ENCODE results near the gene CALCOCO1. TPM values are rescaled to one million over a fixed set of nuclear protein-coding genes. Genes with fewer than 3 reads are reported as not detected.

The CALCOCO1 gene, protein sequence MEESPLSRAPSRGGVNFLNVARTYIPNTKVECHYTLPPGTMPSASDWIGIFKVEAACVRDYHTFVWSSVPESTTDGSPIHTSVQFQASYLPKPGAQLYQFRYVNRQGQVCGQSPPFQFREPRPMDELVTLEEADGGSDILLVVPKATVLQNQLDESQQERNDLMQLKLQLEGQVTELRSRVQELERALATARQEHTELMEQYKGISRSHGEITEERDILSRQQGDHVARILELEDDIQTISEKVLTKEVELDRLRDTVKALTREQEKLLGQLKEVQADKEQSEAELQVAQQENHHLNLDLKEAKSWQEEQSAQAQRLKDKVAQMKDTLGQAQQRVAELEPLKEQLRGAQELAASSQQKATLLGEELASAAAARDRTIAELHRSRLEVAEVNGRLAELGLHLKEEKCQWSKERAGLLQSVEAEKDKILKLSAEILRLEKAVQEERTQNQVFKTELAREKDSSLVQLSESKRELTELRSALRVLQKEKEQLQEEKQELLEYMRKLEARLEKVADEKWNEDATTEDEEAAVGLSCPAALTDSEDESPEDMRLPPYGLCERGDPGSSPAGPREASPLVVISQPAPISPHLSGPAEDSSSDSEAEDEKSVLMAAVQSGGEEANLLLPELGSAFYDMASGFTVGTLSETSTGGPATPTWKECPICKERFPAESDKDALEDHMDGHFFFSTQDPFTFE
- total RNA-seq (2013) = 156 TPM
- polyA plus RNA-seq (100 to 1,000 TPM in 1 of 3 donors, 10 to 100 TPM in 2; 60.1 to 238 (median 69.6) TPM), polyA minus RNA-seq (60.8 and 71.2 TPM in 2 replicates), total RNA-seq (14.5 to 69.8 (median 58.4) reads per million in 11 experiments)

DNA sequence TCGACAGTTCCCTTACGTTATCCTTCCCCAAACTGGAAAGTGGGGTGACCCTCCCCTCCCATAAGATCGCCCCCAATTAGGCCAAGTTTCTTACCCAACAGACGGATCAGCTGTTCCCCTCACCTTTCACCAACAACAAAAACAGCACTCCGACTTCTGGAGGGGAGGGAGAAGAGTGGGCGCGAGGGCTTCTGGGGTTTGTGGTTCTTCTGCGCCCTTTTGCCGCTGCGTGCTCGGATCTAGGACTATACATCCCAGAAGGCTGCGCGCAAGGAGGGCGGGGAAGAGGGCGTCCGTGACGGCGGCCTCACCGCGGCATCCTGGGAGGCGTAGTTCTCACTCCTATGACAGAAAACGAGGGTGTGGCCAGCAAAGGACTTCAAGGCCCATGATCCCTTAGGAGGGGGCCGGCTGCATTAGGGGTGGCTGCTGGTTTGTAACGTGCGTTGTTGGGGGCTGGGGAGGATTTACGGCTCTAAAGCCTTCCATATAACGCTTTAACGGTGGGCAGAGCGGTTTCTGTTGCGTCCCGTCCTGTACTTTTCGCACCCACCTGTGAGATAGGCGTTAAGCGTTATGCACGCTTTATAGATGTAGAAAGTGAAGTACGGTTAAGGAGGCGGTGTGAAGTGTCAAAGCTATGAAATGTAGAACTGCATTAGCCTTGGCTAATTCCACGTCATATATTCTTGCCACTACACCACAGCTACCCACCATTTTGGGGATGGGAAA lies at the start of gene CALCOCO1:
Gene CALCOCO1 (minus strand): TSS at position 143 of the 732 bp plus-strand sequence. CDS start 2,210 bp downstream, outside the sequence.
- Histone ChIP-seq H3K79me2 (ENCODE audit: insufficient read depth, low read length) (no peaks in the 10 kb centered on the region), H3K4me2 (replicated peaks; ENCODE audit: extremely low read depth, low read length, poor library complexity, severe bottlenecking) (peak within 1 kb of the TSS; percentile 96), H3K27me3 (ENCODE audit: control insufficient read depth in 2 of 2, insufficient read depth in 2 of 2, low read length in 2 of 2) (peaks cover 0 to 2% of the 10 kb centered on the region in 2 donors), H2AFZ (ENCODE audit: insufficient read depth, low read depth, low read length, poor library complexity, severe bottlenecking) (peak within 1 kb of the TSS; percentile 93), H4K20me1 (ENCODE audit: insufficient read depth, low read length) (peaks cover 17% of the 10 kb centered on the region), H3K9ac (ENCODE audit: insufficient read depth, low read length, poor library complexity, severe bottlenecking) (peak within 1 kb of the TSS; percentile 67), H3K36me3 (replicated peaks in 1 of 2; ENCODE audit: control insufficient read depth in 1 of 2, insufficient read depth in 2 of 2, low read length in 2 of 2) (peaks cover 22 to 29% of the 10 kb centered on the region in 2 donors), H3K4me3 (replicated peaks in 1 of 3; ENCODE audit: low read depth in 2 of 3, low read length in 3 of 3) (peak within 1 kb of the TSS; percentile 62 to 98 (median 62)), H3K27ac (ENCODE audit: low read depth in 1 of 2, low read length in 2 of 2) (peak within 1 kb of the TSS in 1 of 2 donors; percentile 81), H3K4me1 (ENCODE audit: control insufficient read depth in 1 of 2, insufficient read depth in 2 of 2, low read length in 2 of 2) (peaks cover 16 to 20% of the 10 kb centered on the region in 2 donors), H3K9me3 (replicated peaks in 1 of 2; ENCODE audit: control insufficient read depth in 1 of 2, insufficient read depth in 1 of 2, low read length in 2 of 2) (no peaks in the 10 kb centered on the region)
- Mint-ChIP-seq H3K36me3 (peaks cover 30 to 31% of the 10 kb centered on the region in 2 donors), H3K4me1 (peaks cover 15% of the 10 kb centered on the region), H3K9me3 (no peaks in the 10 kb centered on the region), H3K4me3 (peak within 1 kb of the TSS; percentile 96 to 97), H3K27ac (peak within 1 kb of the TSS; percentile 61 to 97 (median 92)), H3K27me3 (ENCODE audit: low read depth in 3 of 3) (peaks cover 4 to 13% (median 5%) of the 10 kb centered on the region in 3 donors)
- TF ChIP-seq, protein P1, sequence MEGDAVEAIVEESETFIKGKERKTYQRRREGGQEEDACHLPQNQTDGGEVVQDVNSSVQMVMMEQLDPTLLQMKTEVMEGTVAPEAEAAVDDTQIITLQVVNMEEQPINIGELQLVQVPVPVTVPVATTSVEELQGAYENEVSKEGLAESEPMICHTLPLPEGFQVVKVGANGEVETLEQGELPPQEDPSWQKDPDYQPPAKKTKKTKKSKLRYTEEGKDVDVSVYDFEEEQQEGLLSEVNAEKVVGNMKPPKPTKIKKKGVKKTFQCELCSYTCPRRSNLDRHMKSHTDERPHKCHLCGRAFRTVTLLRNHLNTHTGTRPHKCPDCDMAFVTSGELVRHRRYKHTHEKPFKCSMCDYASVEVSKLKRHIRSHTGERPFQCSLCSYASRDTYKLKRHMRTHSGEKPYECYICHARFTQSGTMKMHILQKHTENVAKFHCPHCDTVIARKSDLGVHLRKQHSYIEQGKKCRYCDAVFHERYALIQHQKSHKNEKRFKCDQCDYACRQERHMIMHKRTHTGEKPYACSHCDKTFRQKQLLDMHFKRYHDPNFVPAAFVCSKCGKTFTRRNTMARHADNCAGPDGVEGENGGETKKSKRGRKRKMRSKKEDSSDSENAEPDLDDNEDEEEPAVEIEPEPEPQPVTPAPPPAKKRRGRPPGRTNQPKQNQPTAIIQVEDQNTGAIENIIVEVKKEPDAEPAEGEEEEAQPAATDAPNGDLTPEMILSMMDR (IDR thresholded peaks at IDR 0.05) = no peak
- intact Hi-C loops (cut with micrococcal nuclease) = loop anchor here in 1 of 2 donors (5.0 kb wide), 1 partner anchor 460 kb away; the partner anchor contains the start of gene SMUG1
- peak; percentile 91 to 94 (median 94) for DNase-seq
- 0% methylated on average over 18 of the region's 38 CpGs for WGBS (ENCODE audit: insufficient coverage)
